Stimulated activated CD4-positive, alpha-beta T cell treated with anti-CD3 and anti-CD28 coated beads, Interleukin-12 subunit alpha, Interleukin-12 subunit beta, amount 100 ng/mL, for 48 hours (primary cell): ENCODE data around the gene SPOUT1.
A peak's percentile ranks its signal among the peaks of the same experiment; 100 is the strongest.
"Not testable (repeated sequence)": the region's sequence is repeated elsewhere in the genome, so short reads cannot be mapped to it uniquely, and the experiment has no call there.

Experiments used
- DNase-seq, 3 donors: peaks; one replicate each; pipeline ENCODE4 v3.0.0-alpha.2; 2020; ENCODE audit warnings: low read depth in 2 of 3, low spot score in 1 of 3

Gene SPOUT1

GRCh38 chr9:128780093-128780492, 49.5 kb downstream of the SPOUT1 start:
- DNase-seq: not testable (repeated sequence)

- no peak for DNase-seq
Measured at GRCh38 chr9:128774804-128775203, 54.8 kb downstream of the SPOUT1 start.

DNA sequence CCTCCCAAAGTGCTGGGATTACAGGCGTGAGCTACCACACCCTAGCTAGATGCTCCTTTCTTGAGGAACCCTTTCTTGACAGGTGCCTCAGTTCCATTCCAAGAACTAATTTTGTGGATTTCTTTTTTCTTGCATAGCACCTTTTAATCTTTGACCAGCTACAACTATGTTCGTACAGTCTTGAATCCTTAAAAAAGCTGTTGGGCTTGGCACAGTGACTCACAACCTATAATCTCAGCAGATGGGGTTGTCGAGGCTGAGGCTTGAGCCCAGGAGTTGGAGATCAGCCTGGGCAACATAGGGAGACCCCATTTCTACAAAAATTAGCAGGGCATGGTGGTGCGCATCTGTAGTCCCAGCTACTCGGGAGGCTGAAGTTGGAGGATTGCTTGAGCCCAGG, 56.5 kb downstream of the SPOUT1 start:
- DNase-seq: no peak

- DNase-seq: peak; percentile 85 to 92 (median 91)
Measured at GRCh38 chr9:128771745-128772519, 57.7 kb downstream of the SPOUT1 start, which contains the start of gene ZER1. TSS of gene ZER1 (minus strand) at chr9:128771927. CDS start at chr9:128755565, 16,362 bp downstream.

DNA sequence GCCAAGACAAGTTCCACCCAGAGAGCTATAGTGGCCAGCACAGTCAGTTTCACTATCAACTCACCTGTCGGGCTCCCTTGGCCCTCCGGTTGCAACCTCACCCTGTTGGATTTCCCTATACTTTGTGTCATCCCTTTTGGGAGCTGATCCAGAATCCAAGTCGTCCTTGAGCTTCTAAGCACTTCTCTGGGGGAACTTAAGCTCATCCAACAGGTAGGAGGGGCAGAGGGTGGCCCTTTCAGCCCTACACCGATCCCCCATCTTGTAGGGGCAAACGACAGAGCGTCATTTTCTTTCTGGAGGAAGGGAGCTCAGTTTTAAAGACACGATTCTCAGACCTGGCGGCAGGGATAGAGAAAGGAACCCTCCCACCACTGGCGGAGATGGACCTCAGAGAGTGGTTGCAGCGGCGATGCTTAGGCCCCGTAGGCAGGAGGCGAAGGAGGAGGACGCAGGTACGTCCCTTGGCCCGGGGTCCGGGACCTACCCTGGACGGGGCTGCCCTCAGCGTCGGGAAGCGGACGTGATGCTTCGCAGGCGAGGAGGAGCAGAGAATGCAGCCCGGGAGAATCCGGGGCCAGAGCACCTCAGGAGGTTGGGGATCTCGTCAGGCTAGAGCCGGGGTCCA, 58.4 kb downstream of the SPOUT1 start:
- DNase-seq: peak in 1 of 3 donors; percentile 13

DNA sequence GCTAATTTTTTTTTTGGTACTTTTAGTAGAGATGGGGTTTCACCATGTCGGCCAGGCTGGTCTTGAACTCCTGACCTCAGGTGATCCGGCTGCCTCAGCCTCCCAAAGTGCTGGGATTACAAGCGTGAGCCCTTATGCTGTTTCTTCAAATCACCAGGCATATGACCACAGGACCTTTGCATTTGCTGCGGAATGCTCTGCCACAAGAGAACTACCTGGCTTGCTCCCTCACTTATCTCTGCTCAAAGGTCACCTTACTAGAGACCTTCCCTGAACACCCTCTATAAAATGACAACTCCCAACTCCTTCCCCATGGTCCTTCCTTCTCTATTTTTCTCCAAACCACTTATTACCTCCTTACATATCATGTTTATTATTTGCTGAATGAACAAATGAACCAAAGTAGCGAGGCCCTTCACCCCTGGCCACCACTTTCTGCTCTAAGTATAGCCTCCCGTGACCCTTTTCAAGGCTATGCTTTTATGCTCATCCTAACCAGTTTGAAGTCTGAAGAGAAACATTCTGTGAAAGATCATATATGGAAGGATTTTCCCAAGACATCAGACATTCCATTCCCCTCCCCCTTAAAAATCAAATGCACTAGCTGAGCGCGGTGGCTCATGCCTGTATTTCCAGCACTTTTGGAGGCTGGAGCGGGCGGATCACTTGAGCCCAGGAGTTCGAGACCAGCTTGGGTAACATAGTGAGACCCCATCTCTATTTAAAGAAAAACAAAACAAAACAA, 59.1 kb downstream of the SPOUT1 start:
- DNase-seq: no peak
